H1 (cell line): ENCODE results near the gene CHPF2. TPM values are rescaled to one million over a fixed set of nuclear protein-coding genes. Genes with fewer than 3 reads are reported as not detected.

Source experiments
- CTCF ChIA-PET: fragments of 300-600 bp; sonication (Branson Sonifier 250); formaldehyde crosslinking; loops from one replicate; lab custom pipeline; 2021; ENCODE audit not compliant: partially characterized antibody; lab: Charles Lee
- POLR2A ChIA-PET: fragments of 300-600 bp; sonication (Branson Sonifier 250); formaldehyde crosslinking; loops from one replicate; lab custom pipeline; 2021; ENCODE audit warnings: inconsistent platforms; ENCODE audit not compliant: partially characterized antibody; lab: Charles Lee
- DNase-seq, 2 experiments: peaks; one replicate each; pipeline versions ENCODE4 v3.0.0 to v3.0.0-alpha.2; 2010 to 2022; ENCODE audit warnings: low spot score in 2 of 2, low read depth in 1 of 2, mixed read lengths in 1 of 2
- FAIRE-seq: peaks from 2 replicates; lab custom pipeline; 2011; peaks lifted over from hg19 to GRCh38; lab: Jason Lieb, UNC
- H2AFZ ChIP-seq: 2 replicates; pipeline ENCODE4 v1.8.1; 2012; ENCODE audit warnings: low read length, inconsistent platforms
- H2AK5ac ChIP-seq: 2 replicates; pipeline ENCODE4 v1.6.1; 2013; ENCODE audit warnings: low read depth, low read length
- H2BK120ac ChIP-seq: replicated peaks from 2 replicates; pipeline ENCODE3; 2013; ENCODE audit warnings: low read depth, low read length, inconsistent platforms
- H2BK12ac ChIP-seq: 2 replicates; pipeline ENCODE4 v1.6.1; 2013; ENCODE audit warnings: low read depth, low read length
- H2BK15ac ChIP-seq: 2 replicates; pipeline ENCODE4 v1.6.1; 2013; ENCODE audit warnings: low read length
- H2BK20ac ChIP-seq: 2 replicates; pipeline ENCODE4 v1.6.1; 2013; ENCODE audit warnings: low read length
- H2BK5ac ChIP-seq: 2 replicates; pipeline ENCODE4 v1.6.1; 2013; ENCODE audit warnings: low read depth, low read length
- H3K14ac ChIP-seq: 2 replicates; pipeline ENCODE4 v1.6.1; 2013; ENCODE audit warnings: inconsistent platforms; ENCODE audit not compliant: insufficient read length
- H3K18ac ChIP-seq: 2 replicates; pipeline ENCODE4 v1.6.1; 2013; ENCODE audit warnings: low read length; ENCODE audit errors: extremely low read depth
- H3K23ac ChIP-seq: 2 replicates; pipeline ENCODE4 v1.6.1; 2013; ENCODE audit warnings: inconsistent platforms; ENCODE audit not compliant: insufficient read length
- H3K23me2 ChIP-seq: 2 replicates; pipeline ENCODE4 v1.6.1; 2013; ENCODE audit warnings: low read depth, low read length
- H3K27ac ChIP-seq: 2 replicates; pipeline ENCODE4 v1.6.1; 2011; ENCODE audit warnings: low read depth, low read length, inconsistent platforms
- H3K27me3 ChIP-seq, 4 experiments: replicated peaks in 1 of 4; 1 replicate in 1 of 4; 2 replicates in 3 of 4; pipeline versions ENCODE4 v1.6.1 to v1.8.1; 2011 to 2013; ENCODE audit warnings: low read length in 3 of 4, mild to moderate bottlenecking in 3 of 4, inconsistent platforms in 2 of 4, mixed read lengths in 2 of 4, moderate library complexity in 1 of 4; ENCODE audit not compliant: control insufficient read depth in 3 of 4, insufficient read depth in 3 of 4; ENCODE audit errors: extremely low read depth in 1 of 4
- H3K36me3 ChIP-seq, 4 experiments: 2 replicates each; pipeline versions ENCODE4 v1.6.1 to v1.8.1; 2011 to 2013; ENCODE audit warnings: mild to moderate bottlenecking in 4 of 4, low read length in 3 of 4, moderate library complexity in 2 of 4, control low read depth in 1 of 4, inconsistent platforms in 1 of 4; ENCODE audit not compliant: insufficient read depth in 4 of 4, control insufficient read depth in 2 of 4
- H3K4ac ChIP-seq: replicated peaks from 2 replicates; pipeline ENCODE3; 2013; ENCODE audit warnings: low read length, low read depth, mixed read lengths, inconsistent platforms; ENCODE audit not compliant: insufficient read length
- H3K4me1 ChIP-seq, 4 experiments: replicated peaks in 1 of 4; 1 replicate in 1 of 4; 2 replicates in 3 of 4; pipeline versions ENCODE4 v1.6.1 to v1.8.1; 2011 to 2013; ENCODE audit warnings: low read length in 3 of 4, inconsistent platforms in 2 of 4, mixed read lengths in 1 of 4; ENCODE audit not compliant: insufficient read depth in 4 of 4, control insufficient read depth in 3 of 4
- H3K4me2 ChIP-seq, 2 experiments: 2 replicates each; pipeline versions ENCODE4 v1.6.1 to v1.8.1; 2011 to 2013; ENCODE audit warnings: low read depth in 2 of 2, low read length in 2 of 2, control low read depth in 1 of 2, inconsistent platforms in 1 of 2, mild to moderate bottlenecking in 1 of 2; ENCODE audit not compliant: insufficient read depth in 1 of 2
- H3K4me3 ChIP-seq, 4 experiments: fragments of 200-600, 300-600 bp in 1 of 4; sonication (generic), shearing (Covaris generic), sonication (Bioruptor Twin) in 1 of 4; 2 replicates each; pipeline versions ENCODE4 v1.5.1 to v1.8.1; 2011 to 2016; ENCODE audit warnings: low read length in 4 of 4, low read depth in 3 of 4, control low read depth in 2 of 4, inconsistent platforms in 2 of 4, mild to moderate bottlenecking in 2 of 4, mixed read lengths in 1 of 4, moderate library complexity in 1 of 4; ENCODE audit not compliant: insufficient read depth in 2 of 4; ENCODE audit errors: extremely low read depth in 1 of 4
- H3K56ac ChIP-seq: replicated peaks from 2 replicates; pipeline ENCODE3; 2013; ENCODE audit warnings: low read depth, mild to moderate bottlenecking, mixed read lengths, low read length, inconsistent platforms; ENCODE audit not compliant: insufficient read length
- H3K79me1 ChIP-seq: 2 replicates; pipeline ENCODE4 v1.6.1; 2013; ENCODE audit warnings: low read depth, low read length, control low read depth
- H3K79me2 ChIP-seq, 2 experiments: 2 replicates each; pipeline versions ENCODE4 v1.6.1 to v1.8.1; 2012 to 2013; ENCODE audit warnings: low read length in 2 of 2, mild to moderate bottlenecking in 2 of 2, inconsistent platforms in 1 of 2; ENCODE audit not compliant: insufficient read depth in 2 of 2, control insufficient read depth in 1 of 2
- H3K9ac ChIP-seq, 4 experiments: replicated peaks in 1 of 4; 1 replicate in 1 of 4; 2 replicates in 3 of 4; pipeline versions ENCODE4 v1.6.1 to v1.8.1; 2011 to 2013; ENCODE audit warnings: low read depth in 3 of 4, low read length in 3 of 4, control low read depth in 2 of 4, mild to moderate bottlenecking in 2 of 4, moderate library complexity in 2 of 4, inconsistent platforms in 1 of 4; ENCODE audit errors: extremely low read depth in 1 of 4
- H3K9me3 ChIP-seq, 2 experiments: 2 replicates each; pipeline versions ENCODE4 v1.6.1 to v1.8.1; 2012 to 2013; ENCODE audit warnings: mild to moderate bottlenecking in 2 of 2, moderate library complexity in 2 of 2, control low read depth in 1 of 2, inconsistent platforms in 1 of 2, low read depth in 1 of 2, low read length in 1 of 2, mixed read lengths in 1 of 2; ENCODE audit not compliant: insufficient read depth in 2 of 2
- H4K20me1 ChIP-seq, 2 experiments: replicated peaks in 1 of 2; 2 replicates each; pipeline versions ENCODE3 to v1.8.1; 2011 to 2013; ENCODE audit warnings: inconsistent platforms in 2 of 2, low read length in 2 of 2, mild to moderate bottlenecking in 1 of 2; ENCODE audit not compliant: insufficient read depth in 2 of 2, control insufficient read depth in 1 of 2
- H4K5ac ChIP-seq: 2 replicates; pipeline ENCODE4 v1.6.1; 2013; ENCODE audit warnings: low read length, low read depth, mixed read lengths, inconsistent platforms; ENCODE audit not compliant: insufficient read length
- H4K8ac ChIP-seq: 2 replicates; pipeline ENCODE4 v1.8.0; 2013; ENCODE audit warnings: mild to moderate bottlenecking, moderate library complexity, low read length, inconsistent platforms; ENCODE audit not compliant: insufficient read depth; ENCODE audit errors: extremely low read depth
- H4K91ac ChIP-seq: replicated peaks from 2 replicates; pipeline ENCODE3; 2013; ENCODE audit warnings: low read length, mixed read lengths, inconsistent platforms; ENCODE audit not compliant: insufficient read length
- WGBS, 2 experiments: shearing (Covaris generic) in 1 of 2; methylation state at CpG; one replicate each; pipeline versions ENCODE4 v1.1.6 to v1.1.7; 2013 to 2015; ENCODE audit warnings: low lambda C conversion rate in 2 of 2, mixed read lengths in 2 of 2, inconsistent platforms in 1 of 2, low coverage in 1 of 2, missing lambda C conversion rate in 1 of 2; ENCODE audit not compliant: insufficient replicate concordance in 2 of 2, insufficient coverage in 1 of 2, insufficient read length in 1 of 2; ENCODE audit errors: extremely low coverage in 1 of 2, missing lambda C conversion rate in 1 of 2; 5-methylcytosine and 5-hydroxymethylcytosine counted together
- polyA plus RNA-seq, 7 experiments: library from polyadenylated mRNA; depleted of rRNA in 3 of 7; stranded (reverse) in 5 of 7; unstranded in 2 of 7; fragments of >200 nt in 5 of 7; fragments of 200-250 nt in 2 of 7; gene quantifications; 1 replicate in 5 of 7; 2 replicates in 1 of 7; 4 replicates in 1 of 7; pipeline versions ENCODE4 v1.2.1 to v1.2.3, GENCODE V29; 2011 to 2013; ENCODE audit warnings: missing spikeins in 2 of 7, mixed read lengths in 2 of 7
- total RNA-seq: library from RNA; stranded (reverse); fragmentation: NEBNext Ultra II Directional; extraction: Animal tissue kit (Norgen Biotek cat#: 25700); gene quantifications from 2 replicates; pipeline ENCODE4 v1.2.1, GENCODE V29; 2021

CHPF2 gene
- total and polyA plus RNA-seq, 2 of the 8 experiments (the other 6 are each of a cell fraction or from before 2014, with no cell fraction given): 14.4 to 20.6 TPM

GRCh38 chr7:151192002-151192539, 40.2 kb upstream of the CHPF2 start:
- Histone ChIP-seq H3K4me2 (no peak overlapping the region), H3K4ac (no peak overlapping the region), H2AFZ (no peak overlapping the region), H3K23me2 (no peaks in the 10 kb centered on the region), H2BK20ac (no peak overlapping the region), H3K79me2 (no peaks in the 10 kb centered on the region), H2BK120ac (no peak overlapping the region), H3K4me3 (no peak overlapping the region), H3K79me1 (no peaks in the 10 kb centered on the region), H3K56ac (no peak overlapping the region), H3K23ac (no peak overlapping the region), H3K4me1 (peaks cover 0 to 3% (median 2%) of the 10 kb centered on the region in 4 experiments; a peak in 2 of 7 replicates), H3K27ac (no peak overlapping the region), H2BK12ac (no peak overlapping the region), H4K8ac (no peak overlapping the region), H4K20me1 (no peaks in the 10 kb centered on the region), H4K91ac (no peak overlapping the region), H3K36me3 (no peaks in the 10 kb centered on the region), H3K27me3 (peaks cover 0 to 10% (median 0%) of the 10 kb centered on the region in 4 experiments; a peak in 2 of 7 replicates), H2BK5ac (no peak overlapping the region), H3K18ac (no peak overlapping the region), H3K9me3 (no peaks in the 10 kb centered on the region), H2BK15ac (no peak overlapping the region), H3K9ac (no peak overlapping the region), H4K5ac (no peak overlapping the region), H3K14ac (no peak overlapping the region), H2AK5ac (no peak overlapping the region)
- FAIRE-seq (no peak), DNase-seq (no peak)
- POLR2A ChIA-PET: interaction anchor here (1.3 kb wide), 1 partner anchor 19 kb away, joined by 3 read pairs; the partner anchor contains the start of gene H2BK1
- CTCF ChIA-PET: interaction anchor here (0.8 to 2.0 kb wide), 6 partner anchors 8 to 69 kb away, joined by 3 to 5 read pairs (median 4); no protein-coding TSS in a partner anchor
- 90% methylated on average over 23 of the region's 23 CpGs; no CpG with 5 or more reads in 1 of the 2 experiments for WGBS, 2 experiments
